ENCODE data around the gene ZNF568. TPM values are rescaled to one million over a fixed set of nuclear protein-coding genes. Genes with fewer than 3 reads are reported as not detected.
A peak's percentile ranks its signal among the peaks of the same experiment; 100 is the strongest.

Gene ZNF568
- total RNA-seq, 1 experiment from 2014 or later, result not detected

- H3K36me3 Mint-ChIP-seq (ENCODE audit: insufficient read depth, unreplicated experiment), result peaks cover 6% of the 10 kb centered on the region
- BruUV-seq (replicated peaks), result no TSS peak
- H3K4me3 Mint-ChIP-seq (ENCODE audit: unreplicated experiment), result peak overlapping the region; percentile 69
- no peaks in the 10 kb centered on the region for H3K4me1 Mint-ChIP-seq (ENCODE audit: low read depth, unreplicated experiment)
- Histone ChIP-seq H3K27me3 (replicated peaks; ENCODE audit: control insufficient read depth, insufficient read depth, low read length) (no peaks in the 10 kb centered on the region), H3K4me1 (no peaks in the 10 kb centered on the region), H3K36me3 (ENCODE audit: control insufficient read depth, insufficient read depth, low read length) (no peaks in the 10 kb centered on the region), H3K9me3 (peaks cover 29% of the 10 kb centered on the region), H3K4me3 (ENCODE audit: low read depth, low read length) (no peak overlapping the region)
- H3K27ac Mint-ChIP-seq (ENCODE audit: unreplicated experiment), result no peak overlapping the region
- intact Hi-C loops (cut with micrococcal nuclease; ENCODE audit: unreplicated experiment), result no loop called here
- POLR2A ChIA-PET, result no interaction called here
- peaks cover 47% of the 10 kb centered on the region for H3K9me3 Mint-ChIP-seq (ENCODE audit: unreplicated experiment)
- H3K27me3 Mint-ChIP-seq (ENCODE audit: insufficient read depth, unreplicated experiment), result no peaks in the 10 kb centered on the region
- CTCF ChIA-PET, result no interaction called here
- TF ChIP-seq, protein P1, sequence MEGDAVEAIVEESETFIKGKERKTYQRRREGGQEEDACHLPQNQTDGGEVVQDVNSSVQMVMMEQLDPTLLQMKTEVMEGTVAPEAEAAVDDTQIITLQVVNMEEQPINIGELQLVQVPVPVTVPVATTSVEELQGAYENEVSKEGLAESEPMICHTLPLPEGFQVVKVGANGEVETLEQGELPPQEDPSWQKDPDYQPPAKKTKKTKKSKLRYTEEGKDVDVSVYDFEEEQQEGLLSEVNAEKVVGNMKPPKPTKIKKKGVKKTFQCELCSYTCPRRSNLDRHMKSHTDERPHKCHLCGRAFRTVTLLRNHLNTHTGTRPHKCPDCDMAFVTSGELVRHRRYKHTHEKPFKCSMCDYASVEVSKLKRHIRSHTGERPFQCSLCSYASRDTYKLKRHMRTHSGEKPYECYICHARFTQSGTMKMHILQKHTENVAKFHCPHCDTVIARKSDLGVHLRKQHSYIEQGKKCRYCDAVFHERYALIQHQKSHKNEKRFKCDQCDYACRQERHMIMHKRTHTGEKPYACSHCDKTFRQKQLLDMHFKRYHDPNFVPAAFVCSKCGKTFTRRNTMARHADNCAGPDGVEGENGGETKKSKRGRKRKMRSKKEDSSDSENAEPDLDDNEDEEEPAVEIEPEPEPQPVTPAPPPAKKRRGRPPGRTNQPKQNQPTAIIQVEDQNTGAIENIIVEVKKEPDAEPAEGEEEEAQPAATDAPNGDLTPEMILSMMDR (IDR thresholded peaks at IDR 0.05; ENCODE audit: insufficient read depth in 1 of 2, low read depth in 1 of 2, low read length in 1 of 2, severe bottlenecking in 1 of 2, unreplicated experiment in 1 of 2), result no peak
- no peak for DNase-seq
Measured at GRCh38 chr19:36916991-36917390, 859 bp downstream of the ZNF568 start.

GRCh38 chr19:36918090-36918489, 2.0 kb downstream of the ZNF568 start:
- Histone ChIP-seq H3K4me3 (ENCODE audit: low read depth, low read length) (no peak overlapping the region), H3K27me3 (replicated peaks; ENCODE audit: control insufficient read depth, insufficient read depth, low read length) (no peaks in the 10 kb centered on the region), H3K9me3 (peaks cover 29% of the 10 kb centered on the region), H3K4me1 (no peaks in the 10 kb centered on the region), H3K36me3 (ENCODE audit: control insufficient read depth, insufficient read depth, low read length) (no peaks in the 10 kb centered on the region)
- intact Hi-C loops (cut with micrococcal nuclease; ENCODE audit: unreplicated experiment), result no loop called here
- H3K4me3 Mint-ChIP-seq (ENCODE audit: unreplicated experiment), result no peak overlapping the region
- H3K36me3 Mint-ChIP-seq (ENCODE audit: insufficient read depth, unreplicated experiment), result peaks cover 6% of the 10 kb centered on the region
- H3K4me1 Mint-ChIP-seq (ENCODE audit: low read depth, unreplicated experiment), result no peaks in the 10 kb centered on the region
- ChIA-PET POLR2A (no interaction called here), CTCF (no interaction called here)
- TF ChIP-seq, protein P1 (IDR thresholded peaks at IDR 0.05; ENCODE audit: insufficient read depth in 1 of 2, low read depth in 1 of 2, low read length in 1 of 2, severe bottlenecking in 1 of 2, unreplicated experiment in 1 of 2), result no peak
- no peaks in the 10 kb centered on the region for H3K27me3 Mint-ChIP-seq (ENCODE audit: insufficient read depth, unreplicated experiment)
- no peak overlapping the region for H3K27ac Mint-ChIP-seq (ENCODE audit: unreplicated experiment)
- no TSS peak for BruUV-seq (replicated peaks)
- peaks cover 56% of the 10 kb centered on the region for H3K9me3 Mint-ChIP-seq (ENCODE audit: unreplicated experiment)
- no peak for DNase-seq

DNA sequence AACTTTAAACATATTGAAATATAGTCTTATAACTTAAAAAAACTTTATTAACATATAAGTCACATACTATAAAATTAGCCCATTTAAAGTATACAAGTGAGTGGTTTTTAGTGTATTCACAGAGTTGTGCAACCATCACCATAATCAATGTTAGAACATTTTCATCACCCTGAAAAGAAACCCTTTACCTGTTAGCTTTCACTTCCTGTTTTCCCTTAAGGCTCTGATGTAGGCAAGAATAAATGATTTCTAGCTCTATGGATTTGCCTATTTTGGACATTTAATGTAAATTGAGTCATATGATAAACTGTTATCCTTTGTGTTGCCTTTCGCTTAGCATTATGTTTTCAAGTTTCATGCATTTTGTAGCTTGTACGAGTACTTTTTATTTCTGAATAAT, 15.6 kb downstream of the ZNF568 start:
- no TSS peak for BruUV-seq (replicated peaks)
- ChIA-PET POLR2A (no interaction called here), CTCF (no interaction called here)
- Mint-ChIP-seq H3K9me3 (ENCODE audit: unreplicated experiment) (peaks cover 34% of the 10 kb centered on the region), H3K27ac (ENCODE audit: unreplicated experiment) (no peak overlapping the region), H3K27me3 (ENCODE audit: insufficient read depth, unreplicated experiment) (no peaks in the 10 kb centered on the region), H3K4me3 (ENCODE audit: unreplicated experiment) (no peak overlapping the region), H3K4me1 (ENCODE audit: low read depth, unreplicated experiment) (no peaks in the 10 kb centered on the region), H3K36me3 (ENCODE audit: insufficient read depth, unreplicated experiment) (no peaks in the 10 kb centered on the region)
- Histone ChIP-seq H3K36me3 (ENCODE audit: control insufficient read depth, insufficient read depth, low read length) (no peaks in the 10 kb centered on the region), H3K27me3 (replicated peaks; ENCODE audit: control insufficient read depth, insufficient read depth, low read length) (no peaks in the 10 kb centered on the region), H3K4me1 (no peaks in the 10 kb centered on the region), H3K4me3 (ENCODE audit: low read depth, low read length) (no peak overlapping the region), H3K9me3 (peaks cover 27% of the 10 kb centered on the region)
- intact Hi-C loops (cut with micrococcal nuclease; ENCODE audit: unreplicated experiment), result no loop called here
- TF ChIP-seq, protein P1 (IDR thresholded peaks at IDR 0.05; ENCODE audit: insufficient read depth in 1 of 2, low read depth in 1 of 2, low read length in 1 of 2, severe bottlenecking in 1 of 2, unreplicated experiment in 1 of 2), result no peak
- no peak for DNase-seq

All from Caco-2 (cell line).